HK-2 (cell line): ENCODE data around the gene IL1R1.

Source experiments
- DNase-seq: peaks from one replicate; pipeline ENCODE4 v3.0.0-alpha.2; 2018; ENCODE audit not compliant: unreplicated experiment

IL1R1 gene

GRCh38 chr2:102176172-102176571 lies 33.6 kb downstream of the IL1R1 start:
- no peak for DNase-seq

DNA sequence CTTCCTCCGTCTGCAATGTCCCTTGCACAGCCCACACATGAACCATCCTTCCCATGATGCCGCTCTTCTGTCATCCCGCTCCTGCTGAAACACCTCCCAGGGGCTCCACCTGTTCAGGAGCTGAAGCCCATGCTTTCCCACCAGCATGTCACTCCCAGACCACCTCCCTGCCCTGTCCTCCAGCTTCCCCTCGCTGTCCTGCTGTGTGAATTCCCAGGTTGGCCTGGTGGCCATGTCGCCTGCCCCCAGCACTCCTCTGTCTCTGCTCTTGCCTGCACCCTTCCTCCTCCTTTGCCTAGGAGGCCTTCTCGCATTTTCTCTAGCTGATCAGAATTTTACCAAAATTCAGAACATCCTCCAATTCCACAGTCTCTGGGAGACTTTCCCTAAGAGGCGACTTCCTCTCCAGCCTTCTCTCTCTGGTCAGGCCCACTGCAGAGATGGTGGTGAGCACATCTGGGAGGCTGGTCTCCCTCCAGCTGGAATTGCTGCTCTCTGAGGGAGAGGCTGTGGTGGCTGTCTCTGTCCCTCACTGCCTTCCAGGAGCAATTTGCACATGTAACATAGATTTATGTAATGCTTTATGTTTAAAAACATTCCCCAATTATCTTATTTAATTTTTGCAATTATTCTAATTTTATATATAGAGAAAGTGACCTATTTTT lies 35.4 kb downstream of the IL1R1 start:
- DNase-seq, result no peak

DNA sequence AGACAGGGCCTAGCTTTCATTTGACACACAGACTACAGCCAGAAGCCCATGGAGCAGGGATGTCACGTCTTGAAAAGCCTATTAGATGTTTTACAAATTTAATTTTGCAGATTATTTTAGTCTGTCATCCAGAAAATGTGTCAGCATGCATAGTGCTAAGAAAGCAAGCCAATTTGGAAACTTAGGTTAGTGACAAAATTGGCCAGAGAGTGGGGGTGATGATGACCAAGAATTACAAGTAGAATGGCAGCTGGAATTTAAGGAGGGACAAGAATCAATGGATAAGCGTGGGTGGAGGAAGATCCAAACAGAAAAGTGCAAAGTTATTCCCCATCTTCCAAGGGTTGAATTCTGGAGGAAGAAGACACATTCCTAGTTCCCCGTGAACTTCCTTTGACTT lies 36.5 kb downstream of the IL1R1 start:
- no peak for DNase-seq

DNA sequence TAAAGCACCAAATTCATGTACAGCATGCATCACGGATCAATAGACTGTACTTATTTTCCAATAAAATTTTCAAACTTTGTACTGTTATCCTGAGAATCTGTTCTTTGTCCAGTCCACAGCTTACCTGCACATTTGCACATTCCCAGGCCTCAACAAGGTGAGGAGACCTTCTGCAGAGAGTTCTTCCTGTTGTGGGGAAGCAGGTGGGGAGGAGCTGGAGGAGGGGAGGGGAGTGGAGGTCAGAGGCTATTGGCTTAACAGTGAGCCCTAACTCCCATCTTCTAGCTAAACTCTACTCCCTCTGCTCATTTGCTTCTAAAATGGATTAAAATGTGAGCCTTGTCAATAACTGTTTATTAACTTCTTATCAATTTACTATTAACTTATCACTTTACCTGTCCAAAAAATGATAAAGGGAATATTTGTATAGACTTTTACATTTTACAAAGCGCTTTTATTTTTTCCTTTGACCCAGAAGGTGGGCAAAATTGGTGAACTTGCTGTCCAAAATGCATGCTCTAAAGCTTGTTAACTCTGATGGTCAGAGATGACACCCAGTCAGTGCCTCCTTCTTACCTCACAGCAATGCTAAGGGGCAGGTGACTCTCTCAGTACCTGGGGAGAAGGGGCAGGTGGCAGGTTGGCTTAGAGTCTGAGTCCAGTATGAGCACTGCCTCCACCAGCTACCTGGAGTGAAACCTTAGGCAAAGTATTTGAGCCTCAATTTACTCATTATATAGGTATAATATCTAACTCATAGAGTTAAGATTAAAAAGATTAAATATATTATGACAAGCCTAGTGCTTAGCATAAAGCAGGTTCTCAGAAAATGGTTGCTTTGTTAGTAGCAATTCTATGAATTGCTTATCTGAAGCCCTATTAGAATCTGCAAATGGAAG lies 37.5 kb downstream of the IL1R1 start:
- no peak for DNase-seq

GRCh38 chr2:102180687-102180999 lies 38.1 kb downstream of the IL1R1 start:
- no peak for DNase-seq

- DNase-seq, result no peak
Measured at GRCh38 chr2:102181376-102181775, 38.8 kb downstream of the IL1R1 start.

DNA sequence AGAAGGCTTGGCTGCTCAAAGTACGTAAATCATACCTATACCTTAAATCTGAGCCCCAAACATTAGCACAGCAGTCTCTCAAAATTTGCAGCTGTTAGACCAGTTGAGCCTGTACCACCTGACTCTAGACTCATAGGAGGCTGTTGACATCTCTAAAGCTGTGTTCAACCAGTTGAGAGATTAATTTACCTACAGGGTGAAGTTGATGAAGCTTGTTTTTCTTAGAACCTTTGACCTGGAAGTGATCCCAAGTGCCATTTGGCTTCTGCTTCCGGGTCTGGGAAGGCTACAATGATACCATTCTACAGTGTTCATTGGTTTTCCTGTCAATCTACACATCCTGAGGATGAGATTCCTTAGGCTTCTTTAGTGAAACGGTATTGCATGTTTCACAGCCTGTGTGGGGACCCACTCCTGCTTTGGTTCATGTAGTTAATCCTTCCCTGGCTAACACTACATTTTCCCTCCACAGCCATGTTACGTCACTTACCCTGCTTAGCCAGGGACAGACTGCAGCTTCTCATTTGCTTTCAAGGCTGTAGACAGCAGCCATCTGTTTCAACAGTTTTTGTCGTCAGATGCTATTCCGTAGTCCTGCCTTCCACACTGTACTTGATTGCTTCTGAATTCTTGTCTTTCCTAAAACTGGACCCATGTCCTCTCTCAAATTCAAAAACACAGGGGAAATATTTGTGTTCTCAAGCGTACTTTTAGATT lies 39.5 kb downstream of the IL1R1 start:
- no peak for DNase-seq

GRCh38 chr2:102184018-102184417 lies 41.5 kb downstream of the IL1R1 start:
- DNase-seq, result no peak

- DNase-seq, result no peak
Measured at GRCh38 chr2:102184568-102184967, 42.0 kb downstream of the IL1R1 start.

DNA sequence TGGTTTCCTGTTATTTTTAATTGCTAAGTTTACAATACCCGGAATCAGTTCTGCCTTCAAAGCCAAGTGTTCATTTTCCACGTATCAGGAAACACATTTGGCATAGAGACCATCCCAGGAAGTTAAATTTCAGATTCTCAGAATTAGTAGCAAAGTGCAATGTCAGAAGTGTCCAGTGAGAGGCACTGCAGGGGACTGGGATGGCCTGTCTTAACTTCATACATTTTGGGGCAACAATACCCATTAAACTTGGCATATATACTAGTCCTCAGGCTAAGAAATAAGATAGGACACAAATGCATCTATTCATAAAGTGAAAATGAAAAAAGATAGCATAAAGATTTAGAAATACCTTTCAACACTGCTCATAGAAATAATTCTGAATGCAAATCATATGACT lies 42.8 kb downstream of the IL1R1 start:
- DNase-seq, result no peak

- peak; percentile 68 for DNase-seq
Measured at GRCh38 chr2:102186791-102187495, 44.4 kb downstream of the IL1R1 start, which contains the start of gene IL1RL2. Gene IL1RL2, plus strand, starts transcription at chr2:102187023. Its CDS starts 845 bp downstream, at chr2:102187868.

GRCh38 chr2:102187496-102188150 lies 45.1 kb downstream of the IL1R1 start:
- DNase-seq, result peak; percentile 76

- no peak for DNase-seq
Measured at GRCh38 chr2:102190430-102191107, 48.0 kb downstream of the IL1R1 start.

DNA sequence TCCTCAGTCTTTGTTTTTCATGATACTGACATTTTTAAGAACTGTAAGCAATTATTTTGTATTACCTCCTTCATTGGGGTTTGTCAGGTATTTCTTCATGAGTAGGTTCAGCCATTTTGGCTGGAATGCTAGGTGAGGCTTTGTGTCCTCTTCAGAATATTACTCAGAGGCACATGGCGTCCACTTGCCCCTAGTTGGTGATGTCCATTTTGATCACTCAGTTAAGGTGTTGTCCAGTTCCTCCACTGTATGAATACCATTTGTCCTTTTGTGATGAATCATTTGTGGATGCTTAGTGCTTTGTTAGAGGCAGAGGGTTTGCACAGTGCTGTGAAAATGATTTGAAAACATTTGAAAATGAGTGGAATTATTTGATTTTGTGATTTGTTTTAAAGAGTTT lies 49.0 kb downstream of the IL1R1 start:
- DNase-seq, result no peak

- DNase-seq, result no peak
Measured at GRCh38 chr2:102193074-102193473, 50.5 kb downstream of the IL1R1 start.

DNA sequence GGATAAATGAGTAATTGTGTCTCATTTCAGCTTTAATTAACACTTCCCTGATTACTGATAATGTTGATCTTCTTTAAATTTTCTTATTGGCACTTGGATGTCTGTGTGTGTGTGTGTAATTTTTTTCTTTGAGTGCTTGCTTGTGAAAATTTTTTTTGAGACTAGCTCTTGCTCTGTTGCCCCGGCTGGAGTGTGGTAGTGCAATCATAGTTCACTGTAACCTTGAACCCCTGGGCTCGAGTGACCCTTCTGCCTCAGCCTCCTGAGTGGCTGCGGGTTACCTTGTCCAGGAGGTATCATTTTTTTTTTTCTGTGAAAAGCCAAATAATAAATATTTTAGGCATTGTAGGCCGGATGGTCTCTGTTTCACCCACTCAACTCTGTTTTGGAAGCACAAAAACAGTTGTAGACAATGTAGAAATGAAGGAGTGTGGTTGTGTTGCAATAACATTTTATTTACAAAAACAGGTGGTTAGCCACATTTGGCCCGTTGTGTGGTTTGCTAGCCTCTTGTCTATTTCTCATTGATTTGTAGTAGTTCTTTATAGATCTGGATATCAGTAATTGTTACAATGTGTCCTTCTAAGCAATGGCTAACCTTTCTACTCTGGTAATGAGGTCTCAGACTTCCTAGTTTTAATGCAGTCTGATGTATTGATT lies 52.2 kb downstream of the IL1R1 start:
- DNase-seq, result no peak

GRCh38 chr2:102197389-102198137 lies 55.0 kb downstream of the IL1R1 start:
- DNase-seq, result no peak

- DNase-seq, result no peak
Measured at GRCh38 chr2:102200539-102200938, 58.0 kb downstream of the IL1R1 start.

- no peak for DNase-seq
Measured at GRCh38 chr2:102204638-102205037, 62.1 kb downstream of the IL1R1 start.
